Measurements from ENCODE around the gene CACNA1A. TPM values are rescaled to one million over a fixed set of nuclear protein-coding genes. Genes with fewer than 3 reads are reported as not detected.

CACNA1A gene
- total and polyA plus RNA-seq, 9 donors: 0.58 to 2.8 (median 1.4) TPM

DNA sequence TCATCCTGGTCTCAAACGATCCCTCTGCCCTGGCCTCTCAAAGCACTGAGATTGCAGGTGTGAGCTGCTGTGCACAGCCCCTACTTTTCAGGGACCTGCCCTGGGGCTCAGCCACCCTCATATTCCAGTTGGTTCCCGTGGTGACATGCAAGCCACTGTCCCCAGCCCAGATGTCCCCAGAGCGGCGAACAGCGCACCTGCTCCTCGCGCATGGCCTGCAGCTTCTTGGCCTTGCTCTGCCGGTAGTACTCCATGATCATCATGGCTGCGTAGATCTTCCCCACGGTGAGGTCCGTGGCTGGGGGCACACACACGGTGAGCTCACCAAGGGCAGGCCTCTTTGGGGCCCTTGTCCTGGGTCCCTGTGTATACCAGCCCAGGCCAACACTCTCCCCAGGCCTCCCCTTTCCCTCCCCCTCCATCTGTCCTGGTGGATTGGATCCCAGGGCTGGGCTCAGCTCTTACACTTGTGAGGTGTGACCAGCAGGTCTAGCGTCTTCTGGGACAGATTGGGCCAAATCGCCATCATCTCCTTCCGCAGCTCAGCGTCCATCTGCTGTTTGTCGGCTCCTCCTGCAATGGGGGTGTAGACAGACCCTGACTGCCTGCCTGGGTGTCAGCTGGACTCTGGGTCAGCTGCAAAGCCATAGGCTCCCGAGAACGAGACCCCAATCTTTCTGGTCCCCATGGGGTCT is 292.1 kb downstream of the CACNA1A start:
- no peak overlapping the region for H3K4me3 ChIP-seq (ENCODE audit: low read length)
- no peaks in the 10 kb centered on the region for H3K9me3 ChIP-seq (replicated peaks; ENCODE audit: control insufficient read depth, low read depth, low read length)
- 80% methylated on average over 19 of the region's 19 CpGs for WGBS (ENCODE audit: insufficient coverage)
- H3K36me3 ChIP-seq (ENCODE audit: control insufficient read depth, insufficient read depth, low read length): no peaks in the 10 kb centered on the region
- H3K27me3 ChIP-seq (ENCODE audit: control insufficient read depth, insufficient read depth, low read length): no peaks in the 10 kb centered on the region
- DNase-seq: no peak
- H3K4me1 ChIP-seq (ENCODE audit: control insufficient read depth, insufficient read depth, low read length): peaks cover 5% of the 10 kb centered on the region
- H3K27ac ChIP-seq (ENCODE audit: low read length): no peak overlapping the region

GRCh38 chr19:13212759-13213330 is 293.4 kb downstream of the CACNA1A start:
- Histone ChIP-seq H3K4me1 (ENCODE audit: control insufficient read depth, insufficient read depth, low read length) (peaks cover 12% of the 10 kb centered on the region), H3K9me3 (replicated peaks; ENCODE audit: control insufficient read depth, low read depth, low read length) (no peaks in the 10 kb centered on the region), H3K27me3 (ENCODE audit: control insufficient read depth, insufficient read depth, low read length) (no peaks in the 10 kb centered on the region), H3K36me3 (ENCODE audit: control insufficient read depth, insufficient read depth, low read length) (no peaks in the 10 kb centered on the region), H3K27ac (ENCODE audit: low read length) (no peak overlapping the region), H3K4me3 (ENCODE audit: low read length) (no peak overlapping the region)
- WGBS (ENCODE audit: insufficient coverage): 64% methylated on average over 5 of the region's 7 CpGs
- DNase-seq: peak; percentile 42

GRCh38 chr19:13211426-13212308 is 294.6 kb downstream of the CACNA1A start:
- Histone ChIP-seq H3K27me3 (ENCODE audit: control insufficient read depth, insufficient read depth, low read length) (no peaks in the 10 kb centered on the region), H3K9me3 (replicated peaks; ENCODE audit: control insufficient read depth, low read depth, low read length) (no peaks in the 10 kb centered on the region), H3K27ac (ENCODE audit: low read length) (no peak overlapping the region), H3K36me3 (ENCODE audit: control insufficient read depth, insufficient read depth, low read length) (no peaks in the 10 kb centered on the region), H3K4me3 (ENCODE audit: low read length) (no peak overlapping the region), H3K4me1 (ENCODE audit: control insufficient read depth, insufficient read depth, low read length) (peaks cover 15% of the 10 kb centered on the region)
- WGBS (ENCODE audit: insufficient coverage): 57% methylated on average over 1 of the region's 16 CpGs
- no peak for DNase-seq

- Histone ChIP-seq H3K27ac (ENCODE audit: low read length) (no peak overlapping the region), H3K4me1 (ENCODE audit: control insufficient read depth, insufficient read depth, low read length) (peaks cover 15% of the 10 kb centered on the region), H3K4me3 (ENCODE audit: low read length) (no peak overlapping the region), H3K36me3 (ENCODE audit: control insufficient read depth, insufficient read depth, low read length) (no peaks in the 10 kb centered on the region), H3K27me3 (ENCODE audit: control insufficient read depth, insufficient read depth, low read length) (no peaks in the 10 kb centered on the region), H3K9me3 (replicated peaks; ENCODE audit: control insufficient read depth, low read depth, low read length) (no peaks in the 10 kb centered on the region)
- 61% methylated on average over 20 of the region's 20 CpGs for WGBS (ENCODE audit: insufficient coverage)
- no peak for DNase-seq
Observed at GRCh38 chr19:13210941-13211340, 295.3 kb downstream of the CACNA1A start.

- H3K9me3 ChIP-seq (replicated peaks; ENCODE audit: control insufficient read depth, low read depth, low read length): no peaks in the 10 kb centered on the region
- peak; percentile 17 for DNase-seq
- H3K27me3 ChIP-seq (ENCODE audit: control insufficient read depth, insufficient read depth, low read length): no peaks in the 10 kb centered on the region
- H3K27ac ChIP-seq (ENCODE audit: low read length): no peak overlapping the region
- H3K36me3 ChIP-seq (ENCODE audit: control insufficient read depth, insufficient read depth, low read length): no peaks in the 10 kb centered on the region
- peaks cover 15% of the 10 kb centered on the region for H3K4me1 ChIP-seq (ENCODE audit: control insufficient read depth, insufficient read depth, low read length)
- H3K4me3 ChIP-seq (ENCODE audit: low read length): no peak overlapping the region
- 61% methylated on average over 13 of the region's 13 CpGs for WGBS (ENCODE audit: insufficient coverage)
Observed at GRCh38 chr19:13210339-13210775, 295.9 kb downstream of the CACNA1A start.

DNA sequence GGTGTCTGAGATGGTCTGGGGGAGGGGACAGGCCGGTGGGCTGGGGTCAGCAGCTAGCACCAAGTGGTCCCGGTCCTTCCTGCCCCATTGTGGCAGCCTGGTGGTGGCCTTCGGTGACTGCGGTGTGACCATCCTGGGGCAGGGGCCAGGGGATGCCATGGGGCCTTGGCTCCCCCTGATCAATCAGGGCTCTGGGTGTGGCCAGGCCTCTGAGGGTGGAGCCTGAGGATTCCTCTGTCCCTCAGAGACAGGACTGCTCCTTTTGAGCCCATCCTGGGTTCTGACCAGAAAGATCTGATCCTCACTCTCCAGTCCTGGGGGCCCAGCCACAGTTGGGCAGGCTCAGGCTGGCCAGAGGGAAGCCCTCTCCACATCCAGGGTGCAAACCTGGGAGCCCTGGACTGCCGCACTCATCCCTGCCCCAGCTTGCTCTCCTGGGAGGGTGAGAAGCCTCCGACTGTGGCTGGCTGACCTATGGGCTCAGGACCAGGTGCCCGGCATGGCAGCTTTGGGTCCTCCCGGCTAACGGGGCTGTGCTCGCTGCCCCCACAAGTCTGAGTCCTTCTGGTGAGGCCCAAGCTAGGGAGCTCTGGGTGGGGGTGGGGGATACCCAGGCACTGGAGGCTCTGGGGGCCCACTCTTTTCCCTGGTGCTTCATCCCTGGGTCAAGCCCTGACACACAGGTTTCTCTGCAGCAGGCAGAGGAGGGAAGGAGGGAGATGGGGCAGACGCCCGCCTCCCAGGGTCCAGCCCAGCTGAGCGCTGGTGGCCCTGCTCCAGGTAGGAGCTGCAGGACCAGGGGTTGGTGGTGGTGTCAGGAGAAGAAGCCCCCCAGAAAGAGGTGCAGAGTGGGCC is 296.6 kb downstream of the CACNA1A start:
- Histone ChIP-seq H3K9me3 (replicated peaks; ENCODE audit: control insufficient read depth, low read depth, low read length) (no peaks in the 10 kb centered on the region), H3K4me3 (ENCODE audit: low read length) (no peak overlapping the region), H3K27ac (ENCODE audit: low read length) (no peak overlapping the region), H3K27me3 (ENCODE audit: control insufficient read depth, insufficient read depth, low read length) (no peaks in the 10 kb centered on the region), H3K36me3 (ENCODE audit: control insufficient read depth, insufficient read depth, low read length) (no peaks in the 10 kb centered on the region), H3K4me1 (ENCODE audit: control insufficient read depth, insufficient read depth, low read length) (peaks cover 15% of the 10 kb centered on the region)
- DNase-seq: peak; percentile 6
- WGBS (ENCODE audit: insufficient coverage): 60% methylated on average over 13 of the region's 13 CpGs

- Histone ChIP-seq H3K27ac (ENCODE audit: low read length) (peak overlapping the region; percentile 74), H3K36me3 (ENCODE audit: control insufficient read depth, insufficient read depth, low read length) (no peaks in the 10 kb centered on the region), H3K4me3 (ENCODE audit: low read length) (peak overlapping the region; percentile 43), H3K9me3 (replicated peaks; ENCODE audit: control insufficient read depth, low read depth, low read length) (no peaks in the 10 kb centered on the region), H3K27me3 (ENCODE audit: control insufficient read depth, insufficient read depth, low read length) (no peaks in the 10 kb centered on the region), H3K4me1 (ENCODE audit: control insufficient read depth, insufficient read depth, low read length) (peaks cover 15% of the 10 kb centered on the region)
- 51% methylated on average over 26 of the region's 52 CpGs for WGBS (ENCODE audit: insufficient coverage)
- DNase-seq: peak; percentile 44
Observed at GRCh38 chr19:13208672-13209483, 297.4 kb downstream of the CACNA1A start.

DNA sequence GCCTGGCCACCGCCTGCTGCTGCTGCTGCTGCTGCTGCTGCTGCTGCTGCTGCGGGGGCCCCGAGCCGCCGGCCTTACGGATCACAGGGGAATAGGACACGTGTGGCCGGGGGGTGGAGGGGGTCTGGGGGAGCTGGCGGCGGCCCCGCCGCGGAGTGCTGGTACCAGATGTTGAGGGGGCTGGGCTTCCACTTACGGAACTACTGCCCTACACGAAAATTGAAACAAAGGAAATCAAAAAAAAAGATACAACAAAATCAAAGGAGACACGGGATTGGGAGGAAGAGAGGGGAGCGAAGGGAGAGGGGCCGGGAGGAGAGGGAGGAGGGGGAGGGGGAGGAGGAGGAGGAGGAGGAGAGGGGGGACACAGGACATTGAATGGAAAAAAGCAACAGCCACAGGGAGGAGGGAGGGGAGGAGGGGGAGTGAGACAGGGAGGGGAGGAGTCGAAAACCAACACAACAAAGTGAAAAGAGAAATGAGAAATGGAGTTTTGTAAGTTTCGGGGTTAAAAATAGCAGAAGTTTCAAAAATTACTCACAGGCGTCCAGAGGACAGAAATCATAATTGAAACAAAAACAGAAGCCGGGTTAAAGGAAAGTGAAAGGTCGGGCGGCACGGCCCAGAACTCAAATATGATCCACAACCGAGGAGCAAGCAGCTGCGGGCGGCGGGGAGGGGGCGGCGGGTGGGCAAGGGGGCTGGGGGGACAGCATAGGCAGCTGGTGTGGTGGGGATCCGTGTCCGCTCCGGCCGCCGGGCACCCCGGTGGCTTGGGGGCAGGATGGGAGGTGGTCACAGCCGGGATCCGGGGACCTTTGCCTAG is 298.2 kb downstream of the CACNA1A start:
- H3K36me3 ChIP-seq (ENCODE audit: control insufficient read depth, insufficient read depth, low read length): no peaks in the 10 kb centered on the region
- 0% methylated on average over 8 of the region's 39 CpGs for WGBS (ENCODE audit: insufficient coverage)
- H3K27ac ChIP-seq (ENCODE audit: low read length): peak overlapping the region; percentile 74
- peak overlapping the region; percentile 43 for H3K4me3 ChIP-seq (ENCODE audit: low read length)
- peak; percentile 92 for DNase-seq
- H3K4me1 ChIP-seq (ENCODE audit: control insufficient read depth, insufficient read depth, low read length): peaks cover 15% of the 10 kb centered on the region
- H3K27me3 ChIP-seq (ENCODE audit: control insufficient read depth, insufficient read depth, low read length): no peaks in the 10 kb centered on the region
- no peaks in the 10 kb centered on the region for H3K9me3 ChIP-seq (replicated peaks; ENCODE audit: control insufficient read depth, low read depth, low read length)

Measured in muscle of leg (tissue), 11 donors.